Mucosa of descending colon (tissue), 3 donors: ENCODE measurements around the gene MKX. TPM values are rescaled to one million over a fixed set of nuclear protein-coding genes. Genes with fewer than 3 reads are reported as not detected.

ENCODE experiments used
- ATAC-seq: fragments of 200-7000 bp; cut with Tn5 transposase; one replicate; pipeline ENCODE4 v1.9.1; 2020; ENCODE audit warnings: mild to moderate bottlenecking, moderate library complexity
- DNase-seq, 3 donors: peaks; one replicate each; pipeline ENCODE4 v3.0.0-alpha.2; 2020
- H3K36me3 ChIP-seq: fragments of 200-600 bp; one replicate; pipeline ENCODE4 v1.8.0; 2021; ENCODE audit warnings: low read depth, mild to moderate bottlenecking
- H3K4me1 ChIP-seq: fragments of 200-600 bp; one replicate; pipeline ENCODE4 v1.8.0; 2021; ENCODE audit warnings: low read depth, mild to moderate bottlenecking
- H3K4me3 ChIP-seq: fragments of 200-600 bp; one replicate; pipeline ENCODE4 v1.8.0; 2021; ENCODE audit warnings: mild to moderate bottlenecking
- H3K9me3 ChIP-seq: fragments of 200-600 bp; one replicate; pipeline ENCODE4 v1.8.0; 2021; ENCODE audit warnings: mild to moderate bottlenecking
- intact Hi-C, 2 donors: fragments of 100-400 bp; cut with DNase I in 1 of 2; cut with micrococcal nuclease in 1 of 2; formaldehyde crosslinking; loops; one replicate each; pipeline versions ENCODE4 v1.11.0 to v1.11.1; 2022; cut with DNase I, micrococcal nuclease
- total RNA-seq, 3 donors: library from RNA; stranded (reverse); fragmentation: NEBNext Ultra II Directional in 2 of 3; extraction: Animal tissue kit (Norgen Biotek cat#: 25700) in 2 of 3; gene quantifications; one replicate each; pipeline versions ENCODE4 v1.2.1 to v1.2.4, GENCODE V29; 2021 to 2023
- TF ChIP-seq, protein P1 (sequence below): fragments of 200-600 bp; IDR thresholded peaks from one replicate; pipeline ENCODE4 v1.8.0; 2022; ENCODE audit warnings: antibody characterized with exemption, mild to moderate bottlenecking
- donor health status: DM: no; HTN: no; CAD: no; lungs with moderate emphysema.
- donor health status: DM: no; HTN: no; CAD: no.
- donor health status: DM: no; HTN: yes; CAD: no.

Gene MKX
- total RNA-seq, 3 donors from 2014 or later = 0.26 to 4.2 (median 1.2) TPM

- intact Hi-C loops = no loop called here
- H3K4me3 ChIP-seq = no peak overlapping the region
- TF ChIP-seq, protein P1, sequence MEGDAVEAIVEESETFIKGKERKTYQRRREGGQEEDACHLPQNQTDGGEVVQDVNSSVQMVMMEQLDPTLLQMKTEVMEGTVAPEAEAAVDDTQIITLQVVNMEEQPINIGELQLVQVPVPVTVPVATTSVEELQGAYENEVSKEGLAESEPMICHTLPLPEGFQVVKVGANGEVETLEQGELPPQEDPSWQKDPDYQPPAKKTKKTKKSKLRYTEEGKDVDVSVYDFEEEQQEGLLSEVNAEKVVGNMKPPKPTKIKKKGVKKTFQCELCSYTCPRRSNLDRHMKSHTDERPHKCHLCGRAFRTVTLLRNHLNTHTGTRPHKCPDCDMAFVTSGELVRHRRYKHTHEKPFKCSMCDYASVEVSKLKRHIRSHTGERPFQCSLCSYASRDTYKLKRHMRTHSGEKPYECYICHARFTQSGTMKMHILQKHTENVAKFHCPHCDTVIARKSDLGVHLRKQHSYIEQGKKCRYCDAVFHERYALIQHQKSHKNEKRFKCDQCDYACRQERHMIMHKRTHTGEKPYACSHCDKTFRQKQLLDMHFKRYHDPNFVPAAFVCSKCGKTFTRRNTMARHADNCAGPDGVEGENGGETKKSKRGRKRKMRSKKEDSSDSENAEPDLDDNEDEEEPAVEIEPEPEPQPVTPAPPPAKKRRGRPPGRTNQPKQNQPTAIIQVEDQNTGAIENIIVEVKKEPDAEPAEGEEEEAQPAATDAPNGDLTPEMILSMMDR = no peak
- H3K36me3 ChIP-seq = no peaks in the 10 kb centered on the region
- ATAC-seq (no peak), DNase-seq (no peak)
- no peaks in the 10 kb centered on the region for H3K4me1 ChIP-seq
- no peaks in the 10 kb centered on the region for H3K9me3 ChIP-seq
Measured at GRCh38 chr10:27699776-27700175, 45.8 kb downstream of the MKX start.

DNA sequence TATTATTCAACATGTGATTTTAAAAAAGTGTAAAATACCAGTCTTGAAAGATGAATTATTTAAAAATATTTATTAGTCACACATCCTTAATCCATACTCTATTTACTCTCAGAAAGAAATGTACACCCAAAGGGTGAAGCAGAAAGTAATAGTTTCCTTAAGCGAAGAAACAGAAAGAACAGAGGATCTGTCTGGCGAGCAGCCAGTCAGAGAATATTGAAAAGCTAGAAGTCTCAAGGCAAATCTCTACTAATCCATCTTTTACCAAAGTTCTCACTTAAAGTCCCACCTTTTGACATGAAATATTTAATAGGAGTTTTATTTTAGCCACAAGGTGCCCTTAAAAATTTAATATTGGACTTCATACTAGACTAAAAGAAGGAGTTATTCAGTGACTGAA, 46.7 kb downstream of the MKX start:
- TF ChIP-seq, protein P1 = no peak
- Histone ChIP-seq H3K4me1 (no peaks in the 10 kb centered on the region), H3K9me3 (no peaks in the 10 kb centered on the region), H3K36me3 (no peaks in the 10 kb centered on the region), H3K4me3 (no peak overlapping the region)
- intact Hi-C loops = no loop called here
- DNase-seq (no peak), ATAC-seq (no peak)

DNA sequence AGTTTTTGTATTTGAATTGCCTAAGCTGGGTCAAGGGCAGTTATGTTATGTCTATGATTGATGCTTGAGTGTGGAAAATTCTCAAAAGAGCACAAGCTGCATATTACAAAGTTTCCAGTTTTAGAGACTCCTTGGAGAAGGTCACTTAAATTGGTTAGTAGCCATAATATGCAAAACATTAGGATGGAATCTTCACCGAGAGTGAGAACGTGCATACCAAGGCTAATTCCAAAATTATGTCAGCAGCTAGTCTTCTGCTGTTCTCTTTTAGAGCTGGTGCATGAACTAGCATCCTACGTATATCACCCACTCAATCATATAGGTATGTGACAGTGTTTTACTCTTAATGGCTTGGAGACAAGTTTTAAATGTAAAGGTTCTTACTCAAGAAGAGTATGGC, 49.2 kb downstream of the MKX start:
- Histone ChIP-seq H3K36me3 (no peaks in the 10 kb centered on the region), H3K4me1 (no peaks in the 10 kb centered on the region), H3K9me3 (no peaks in the 10 kb centered on the region), H3K4me3 (no peak overlapping the region)
- TF ChIP-seq, protein P1 = no peak
- intact Hi-C loops = no loop called here
- ATAC-seq = no peak
- DNase-seq = no peak

- intact Hi-C loops = no loop called here
- H3K4me1 ChIP-seq = no peaks in the 10 kb centered on the region
- no peaks in the 10 kb centered on the region for H3K9me3 ChIP-seq
- H3K4me3 ChIP-seq = no peak overlapping the region
- ATAC-seq (no peak), DNase-seq (no peak)
- TF ChIP-seq, protein P1 = no peak
- H3K36me3 ChIP-seq = no peaks in the 10 kb centered on the region
Measured at GRCh38 chr10:27695706-27696105, 49.9 kb downstream of the MKX start.

GRCh38 chr10:27695088-27695487, 50.5 kb downstream of the MKX start:
- DNase-seq = no peak
- H3K36me3 ChIP-seq = no peaks in the 10 kb centered on the region
- TF ChIP-seq, protein P1 = no peak
- no peak overlapping the region for H3K4me3 ChIP-seq
- no peaks in the 10 kb centered on the region for H3K9me3 ChIP-seq
- ATAC-seq = no peak
- intact Hi-C loops = no loop called here
- no peaks in the 10 kb centered on the region for H3K4me1 ChIP-seq

DNA sequence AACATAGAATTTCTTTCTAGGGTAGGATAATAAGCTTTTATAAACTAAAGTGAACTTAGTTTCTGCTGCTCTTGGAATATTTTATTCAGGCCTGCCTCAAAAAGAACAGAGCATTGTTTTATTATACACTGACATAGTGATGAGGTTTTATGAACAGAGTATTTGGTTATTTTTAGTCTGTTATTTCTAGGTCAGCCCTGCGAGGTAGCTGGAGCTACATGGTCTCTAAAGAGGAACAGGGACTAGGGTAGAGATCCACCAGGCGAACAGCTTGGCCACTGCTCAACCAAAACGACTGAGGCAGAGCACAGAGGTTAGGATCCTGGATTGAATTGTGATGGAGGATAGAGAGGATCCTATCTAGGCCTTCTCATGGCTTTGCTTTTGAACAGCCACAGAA, 53.0 kb downstream of the MKX start:
- no peaks in the 10 kb centered on the region for H3K4me1 ChIP-seq
- no peaks in the 10 kb centered on the region for H3K9me3 ChIP-seq
- intact Hi-C loops = no loop called here
- ATAC-seq (no peak), DNase-seq (no peak)
- TF ChIP-seq, protein P1 = no peak
- H3K4me3 ChIP-seq = no peak overlapping the region
- no peaks in the 10 kb centered on the region for H3K36me3 ChIP-seq
